ENCODE measurements around the gene ERC2.

The ERC2 gene

GRCh38 chr3:55701997-55702396 is 766.3 kb downstream of the ERC2 start (continued):
- TF ChIP-seq ZEB2 (tag by site-specific recombination; IDR thresholded peaks at IDR 0.05): peak; percentile 51; the same call in 1 of the 2 replicates
- TF ChIP-seq YY1 (tag by site-specific recombination; IDR thresholded peaks at IDR 0.05): no peak
- no peak for TF ChIP-seq ZNF114 (tag by site-specific recombination; IDR thresholded peaks at IDR 0.05)
- no peak for TF ChIP-seq ZNF202 (tag by site-specific recombination; IDR thresholded peaks at IDR 0.05; ENCODE audit: borderline replicate concordance)
- TF ChIP-seq ZNF148 (tag by site-specific recombination; IDR thresholded peaks at IDR 0.05; ENCODE audit: borderline replicate concordance): no peak
- TF ChIP-seq, protein P1, sequence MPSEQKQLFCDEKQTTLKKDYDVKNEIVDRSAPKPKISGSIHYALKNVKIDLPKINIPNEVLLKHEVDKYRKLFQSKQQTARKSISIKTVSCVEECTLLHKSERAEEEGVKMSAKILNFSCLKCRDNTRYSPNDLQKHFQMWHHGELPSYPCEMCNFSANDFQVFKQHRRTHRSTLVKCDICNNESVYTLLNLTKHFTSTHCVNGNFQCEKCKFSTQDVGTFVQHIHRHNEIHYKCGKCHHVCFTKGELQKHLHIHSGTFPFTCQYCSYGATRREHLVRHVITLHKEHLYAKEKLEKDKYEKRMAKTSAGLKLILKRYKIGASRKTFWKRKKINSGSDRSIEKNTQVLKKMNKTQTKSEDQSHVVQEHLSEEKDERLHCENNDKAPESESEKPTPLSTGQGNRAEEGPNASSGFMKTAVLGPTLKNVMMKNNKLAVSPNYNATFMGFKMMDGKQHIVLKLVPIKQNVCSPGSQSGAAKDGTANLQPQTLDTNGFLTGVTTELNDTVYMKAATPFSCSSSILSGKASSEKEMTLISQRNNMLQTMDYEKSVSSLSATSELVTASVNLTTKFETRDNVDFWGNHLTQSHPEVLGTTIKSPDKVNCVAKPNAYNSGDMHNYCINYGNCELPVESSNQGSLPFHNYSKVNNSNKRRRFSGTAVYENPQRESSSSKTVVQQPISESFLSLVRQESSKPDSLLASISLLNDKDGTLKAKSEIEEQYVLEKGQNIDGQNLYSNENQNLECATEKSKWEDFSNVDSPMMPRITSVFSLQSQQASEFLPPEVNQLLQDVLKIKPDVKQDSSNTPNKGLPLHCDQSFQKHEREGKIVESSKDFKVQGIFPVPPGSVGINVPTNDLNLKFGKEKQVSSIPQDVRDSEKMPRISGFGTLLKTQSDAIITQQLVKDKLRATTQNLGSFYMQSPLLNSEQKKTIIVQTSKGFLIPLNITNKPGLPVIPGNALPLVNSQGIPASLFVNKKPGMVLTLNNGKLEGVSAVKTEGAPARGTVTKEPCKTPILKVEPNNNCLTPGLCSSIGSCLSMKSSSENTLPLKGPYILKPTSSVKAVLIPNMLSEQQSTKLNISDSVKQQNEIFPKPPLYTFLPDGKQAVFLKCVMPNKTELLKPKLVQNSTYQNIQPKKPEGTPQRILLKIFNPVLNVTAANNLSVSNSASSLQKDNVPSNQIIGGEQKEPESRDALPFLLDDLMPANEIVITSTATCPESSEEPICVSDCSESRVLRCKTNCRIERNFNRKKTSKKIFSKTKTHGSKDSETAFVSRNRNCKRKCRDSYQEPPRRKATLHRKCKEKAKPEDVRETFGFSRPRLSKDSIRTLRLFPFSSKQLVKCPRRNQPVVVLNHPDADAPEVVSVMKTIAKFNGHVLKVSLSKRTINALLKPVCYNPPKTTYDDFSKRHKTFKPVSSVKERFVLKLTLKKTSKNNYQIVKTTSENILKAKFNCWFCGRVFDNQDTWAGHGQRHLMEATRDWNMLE (tag by site-specific recombination; conservative IDR thresholded peaks at IDR 0.05; ENCODE audit: low read depth): peak; percentile 44; the same call in 1 of the 2 replicates
- TF ChIP-seq BCL11A (tag by site-specific recombination; IDR thresholded peaks at IDR 0.05; ENCODE audit: low read depth): no peak
- TF ChIP-seq, protein P2, sequence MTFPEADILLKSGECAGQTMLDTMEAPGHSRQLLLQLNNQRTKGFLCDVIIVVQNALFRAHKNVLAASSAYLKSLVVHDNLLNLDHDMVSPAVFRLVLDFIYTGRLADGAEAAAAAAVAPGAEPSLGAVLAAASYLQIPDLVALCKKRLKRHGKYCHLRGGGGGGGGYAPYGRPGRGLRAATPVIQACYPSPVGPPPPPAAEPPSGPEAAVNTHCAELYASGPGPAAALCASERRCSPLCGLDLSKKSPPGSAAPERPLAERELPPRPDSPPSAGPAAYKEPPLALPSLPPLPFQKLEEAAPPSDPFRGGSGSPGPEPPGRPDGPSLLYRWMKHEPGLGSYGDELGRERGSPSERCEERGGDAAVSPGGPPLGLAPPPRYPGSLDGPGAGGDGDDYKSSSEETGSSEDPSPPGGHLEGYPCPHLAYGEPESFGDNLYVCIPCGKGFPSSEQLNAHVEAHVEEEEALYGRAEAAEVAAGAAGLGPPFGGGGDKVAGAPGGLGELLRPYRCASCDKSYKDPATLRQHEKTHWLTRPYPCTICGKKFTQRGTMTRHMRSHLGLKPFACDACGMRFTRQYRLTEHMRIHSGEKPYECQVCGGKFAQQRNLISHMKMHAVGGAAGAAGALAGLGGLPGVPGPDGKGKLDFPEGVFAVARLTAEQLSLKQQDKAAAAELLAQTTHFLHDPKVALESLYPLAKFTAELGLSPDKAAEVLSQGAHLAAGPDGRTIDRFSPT (tag by site-specific recombination; IDR thresholded peaks at IDR 0.05): no peak
- TF ChIP-seq, protein P3, sequence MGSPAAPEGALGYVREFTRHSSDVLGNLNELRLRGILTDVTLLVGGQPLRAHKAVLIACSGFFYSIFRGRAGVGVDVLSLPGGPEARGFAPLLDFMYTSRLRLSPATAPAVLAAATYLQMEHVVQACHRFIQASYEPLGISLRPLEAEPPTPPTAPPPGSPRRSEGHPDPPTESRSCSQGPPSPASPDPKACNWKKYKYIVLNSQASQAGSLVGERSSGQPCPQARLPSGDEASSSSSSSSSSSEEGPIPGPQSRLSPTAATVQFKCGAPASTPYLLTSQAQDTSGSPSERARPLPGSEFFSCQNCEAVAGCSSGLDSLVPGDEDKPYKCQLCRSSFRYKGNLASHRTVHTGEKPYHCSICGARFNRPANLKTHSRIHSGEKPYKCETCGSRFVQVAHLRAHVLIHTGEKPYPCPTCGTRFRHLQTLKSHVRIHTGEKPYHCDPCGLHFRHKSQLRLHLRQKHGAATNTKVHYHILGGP (tag by site-specific recombination; IDR thresholded peaks at IDR 0.05): no peak
- TF ChIP-seq ZNF747 (tag by site-specific recombination; IDR thresholded peaks at IDR 0.05): no peak
- TF ChIP-seq IKZF3 (tag by site-specific recombination; IDR thresholded peaks at IDR 0.05): 0 out of 2 replicates have a peak, but pooled peaks have one; percentile 20
- no peak for TF ChIP-seq SALL2 (tag by site-specific recombination; IDR thresholded peaks at IDR 0.05; ENCODE audit: borderline replicate concordance)
- no peak for TF ChIP-seq PATZ1 (tag by site-specific recombination; IDR thresholded peaks at IDR 0.05)
- peak; percentile 41; the same call in 1 of the 2 replicates for TF ChIP-seq ZFP69B (tag by site-specific recombination; IDR thresholded peaks at IDR 0.05)
- no peak for TF ChIP-seq ZNF544 (tag by site-specific recombination; IDR thresholded peaks at IDR 0.05)
- no peak for TF ChIP-seq SCRT1 (tag by site-specific recombination; IDR thresholded peaks at IDR 0.05; ENCODE audit: borderline replicate concordance)
- TF ChIP-seq ZNF133 (tag by site-specific recombination; IDR thresholded peaks at IDR 0.05): no peak
- TF ChIP-seq, protein P4, sequence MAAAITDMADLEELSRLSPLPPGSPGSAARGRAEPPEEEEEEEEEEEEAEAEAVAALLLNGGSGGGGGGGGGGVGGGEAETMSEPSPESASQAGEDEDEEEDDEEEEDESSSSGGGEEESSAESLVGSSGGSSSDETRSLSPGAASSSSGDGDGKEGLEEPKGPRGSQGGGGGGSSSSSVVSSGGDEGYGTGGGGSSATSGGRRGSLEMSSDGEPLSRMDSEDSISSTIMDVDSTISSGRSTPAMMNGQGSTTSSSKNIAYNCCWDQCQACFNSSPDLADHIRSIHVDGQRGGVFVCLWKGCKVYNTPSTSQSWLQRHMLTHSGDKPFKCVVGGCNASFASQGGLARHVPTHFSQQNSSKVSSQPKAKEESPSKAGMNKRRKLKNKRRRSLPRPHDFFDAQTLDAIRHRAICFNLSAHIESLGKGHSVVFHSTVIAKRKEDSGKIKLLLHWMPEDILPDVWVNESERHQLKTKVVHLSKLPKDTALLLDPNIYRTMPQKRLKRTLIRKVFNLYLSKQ (tag by site-specific recombination; IDR thresholded peaks at IDR 0.05; ENCODE audit: borderline replicate concordance): no peak
- TF ChIP-seq ZNF354C (tag by site-specific recombination; IDR thresholded peaks at IDR 0.05; ENCODE audit: borderline replicate concordance, low read depth): no peak
- no peak for TF ChIP-seq ZBTB10 (tag by site-specific recombination; IDR thresholded peaks at IDR 0.05)
- no peak for TF ChIP-seq ZNF548 (tag by site-specific recombination; IDR thresholded peaks at IDR 0.05)
- no peak for TF ChIP-seq ZNF391 (tag by site-specific recombination; IDR thresholded peaks at IDR 0.05; ENCODE audit: borderline replicate concordance, low read depth)

All from HEK293 (cell line).